PC-3 (cell line): Measurements from ENCODE around the gene MED15. TPM values are rescaled to one million over a fixed set of nuclear protein-coding genes. Genes with fewer than 3 reads are reported as not detected.

Experiments
- ATAC-seq: fragments of 200-7000 bp; cut with Tn5 transposase; 2 replicates; pipeline ENCODE4 v1.9.1; 2020; ENCODE audit warnings: mild to moderate bottlenecking, moderate library complexity
- BruUV-seq: library from RNA; stranded (reverse); fragments of 400-500 nt; replicated peaks from 2 replicates; lab custom pipeline; 2021; lab: Mats Ljungman, UMichigan
- CTCF ChIA-PET: fragments of 300-600 bp; sonication (Branson Sonifier 250); formaldehyde crosslinking; loops from one replicate; lab custom pipeline; 2022; ENCODE audit warnings: antibody characterized with exemption; lab: Charles Lee
- POLR2A ChIA-PET: fragments of 300-600 bp; sonication (Branson Sonifier 250); formaldehyde crosslinking; loops from one replicate; lab custom pipeline; 2022; ENCODE audit warnings: antibody characterized with exemption; ENCODE audit not compliant: unreplicated experiment; lab: Charles Lee
- DNase-seq: peaks from one replicate; pipeline ENCODE4 v3.0.0-alpha.2; 2015
- H2AFZ ChIP-seq: fragments of 300-600 bp; sonication (generic); 2 replicates; pipeline ENCODE4 v1.6.0; 2016; ENCODE audit warnings: antibody characterized with exemption, low read length
- H3F3A ChIP-seq: fragments of 300-600 bp; sonication (generic); one replicate; pipeline ENCODE4 v1.6.0; 2017; ENCODE audit warnings: antibody characterized with exemption, low read length, control low read depth, mild to moderate bottlenecking; ENCODE audit not compliant: unreplicated experiment
- H3K27ac ChIP-seq: fragments of 300-600 bp; sonication (generic); 2 replicates; pipeline ENCODE4 v1.5.1; 2016; ENCODE audit warnings: mild to moderate bottlenecking, low read length
- H3K27me3 ChIP-seq: fragments of 300-600 bp; sonication (generic); 2 replicates; pipeline ENCODE4 v1.6.1; 2016; ENCODE audit warnings: low read length, mixed read lengths
- H3K36me3 ChIP-seq: fragments of 300-600 bp; sonication (generic); 2 replicates; pipeline ENCODE4 v1.6.1; 2016; ENCODE audit warnings: low read depth, mixed run types, low read length, mixed read lengths
- H3K4me1 ChIP-seq: fragments of 300-600 bp; sonication (generic); 2 replicates; pipeline ENCODE4 v1.5.1; 2016; ENCODE audit warnings: low read length; ENCODE audit not compliant: insufficient read depth
- H3K4me2 ChIP-seq: fragments of 300-600 bp; sonication (generic); 2 replicates; pipeline ENCODE4 v1.6.0; 2016; ENCODE audit warnings: low read length
- H3K4me3 ChIP-seq: fragments of 300-600 bp; sonication (generic); 2 replicates; pipeline ENCODE4 v1.5.1; 2016; ENCODE audit warnings: mild to moderate bottlenecking, low read length, mixed read lengths
- H3K79me2 ChIP-seq: fragments of 300-600 bp; sonication (generic); 2 replicates; pipeline ENCODE4 v1.6.1; 2017; ENCODE audit warnings: low read length, mixed read lengths
- H3K9ac ChIP-seq: fragments of 300-600 bp; sonication (generic); 2 replicates; pipeline ENCODE4 v1.6.0; 2016; ENCODE audit warnings: mild to moderate bottlenecking, low read length
- H3K9me2 ChIP-seq: fragments of 300-600 bp; sonication (generic); replicated peaks from 2 replicates; pipeline ENCODE4 v1.6.1; 2016; ENCODE audit warnings: mixed run types, low read length, mixed read lengths
- H3K9me3 ChIP-seq: fragments of 300-600 bp; sonication (generic); 2 replicates; pipeline ENCODE4 v1.6.1; 2016; ENCODE audit warnings: low read length, mixed read lengths
- H4K20me1 ChIP-seq: fragments of 300-600 bp; sonication (generic); 2 replicates; pipeline ENCODE4 v1.6.1; 2016; ENCODE audit warnings: low read length, mixed read lengths
- EZH2 ChIP-seq: fragments of 300-600 bp; sonication (generic); IDR thresholded peaks from one replicate; pipeline ENCODE4 v1.6.1; 2017; ENCODE audit warnings: antibody characterized with exemption, mild to moderate bottlenecking, low read length; ENCODE audit not compliant: unreplicated experiment
- EZH2phosphoT487 ChIP-seq: fragments of 300-600 bp; sonication (generic); IDR thresholded peaks from 2 replicates; pipeline ENCODE4 v1.6.1; 2018; ENCODE audit warnings: mild to moderate bottlenecking, antibody characterized with exemption, low read length, borderline replicate concordance
- intact Hi-C: fragments of 100-400 bp; cut with micrococcal nuclease; formaldehyde crosslinking; loops from 2 replicates; pipeline ENCODE4 v1.9.0; 2023
- total RNA-seq: library from RNA; depleted of rRNA; stranded (reverse); fragments of >200 nt; gene quantifications from 2 replicates; pipeline ENCODE4 v1.2.3, GENCODE V29; 2014
- TF ChIP-seq, protein P1 (sequence below): fragments of 300-600 bp; sonication (generic); conservative IDR thresholded peaks from 2 replicates; pipeline ENCODE4 v1.5.1; 2017; ENCODE audit warnings: antibody characterized with exemption, low read depth, mild to moderate bottlenecking, low read length

Gene MED15
- total RNA-seq, 1 experiment from 2014 or later, result 55.9 TPM

DNA sequence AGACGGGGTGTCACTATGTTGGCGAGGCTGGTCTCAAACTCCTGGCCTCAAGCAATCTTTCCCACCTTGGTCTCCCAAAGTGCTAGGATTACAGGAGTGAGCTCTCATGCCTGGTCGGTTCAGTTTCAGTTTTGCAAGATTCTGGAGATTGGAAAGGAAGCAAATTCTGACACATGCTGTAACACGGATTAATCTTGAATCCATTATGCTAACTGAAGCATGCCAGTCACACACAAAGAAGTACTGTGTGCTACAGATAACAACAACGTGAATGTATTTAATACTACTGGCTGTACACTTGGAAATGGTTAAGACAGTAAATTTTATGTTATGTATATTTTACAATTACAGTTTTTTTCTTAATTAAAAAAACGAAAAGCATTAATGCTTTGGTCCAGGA lies 107.6 kb downstream of the MED15 start:
- Histone ChIP-seq H3K27ac (no peak overlapping the region), H3K79me2 (no peaks in the 10 kb centered on the region), H3K4me3 (no peak overlapping the region), H3K4me2 (no peak overlapping the region), H3K27me3 (no peaks in the 10 kb centered on the region), H3K9me3 (no peaks in the 10 kb centered on the region), H3K36me3 (no peaks in the 10 kb centered on the region), H4K20me1 (no peaks in the 10 kb centered on the region), H3F3A (no peaks in the 10 kb centered on the region), H3K9ac (no peak overlapping the region), H3K4me1 (no peaks in the 10 kb centered on the region), H2AFZ (no peak overlapping the region), H3K9me2 (no peaks in the 10 kb centered on the region)
- CTCF ChIA-PET, result no interaction called here
- intact Hi-C loops, result no loop called here
- no TSS peak for BruUV-seq
- POLR2A ChIA-PET, result no interaction called here
- DNase-seq (no peak), ATAC-seq (no peak)
- TF ChIP-seq, protein P1, sequence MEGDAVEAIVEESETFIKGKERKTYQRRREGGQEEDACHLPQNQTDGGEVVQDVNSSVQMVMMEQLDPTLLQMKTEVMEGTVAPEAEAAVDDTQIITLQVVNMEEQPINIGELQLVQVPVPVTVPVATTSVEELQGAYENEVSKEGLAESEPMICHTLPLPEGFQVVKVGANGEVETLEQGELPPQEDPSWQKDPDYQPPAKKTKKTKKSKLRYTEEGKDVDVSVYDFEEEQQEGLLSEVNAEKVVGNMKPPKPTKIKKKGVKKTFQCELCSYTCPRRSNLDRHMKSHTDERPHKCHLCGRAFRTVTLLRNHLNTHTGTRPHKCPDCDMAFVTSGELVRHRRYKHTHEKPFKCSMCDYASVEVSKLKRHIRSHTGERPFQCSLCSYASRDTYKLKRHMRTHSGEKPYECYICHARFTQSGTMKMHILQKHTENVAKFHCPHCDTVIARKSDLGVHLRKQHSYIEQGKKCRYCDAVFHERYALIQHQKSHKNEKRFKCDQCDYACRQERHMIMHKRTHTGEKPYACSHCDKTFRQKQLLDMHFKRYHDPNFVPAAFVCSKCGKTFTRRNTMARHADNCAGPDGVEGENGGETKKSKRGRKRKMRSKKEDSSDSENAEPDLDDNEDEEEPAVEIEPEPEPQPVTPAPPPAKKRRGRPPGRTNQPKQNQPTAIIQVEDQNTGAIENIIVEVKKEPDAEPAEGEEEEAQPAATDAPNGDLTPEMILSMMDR, result no peak
- TF ChIP-seq EZH2phosphoT487 (no peak), EZH2 (no peak)

DNA sequence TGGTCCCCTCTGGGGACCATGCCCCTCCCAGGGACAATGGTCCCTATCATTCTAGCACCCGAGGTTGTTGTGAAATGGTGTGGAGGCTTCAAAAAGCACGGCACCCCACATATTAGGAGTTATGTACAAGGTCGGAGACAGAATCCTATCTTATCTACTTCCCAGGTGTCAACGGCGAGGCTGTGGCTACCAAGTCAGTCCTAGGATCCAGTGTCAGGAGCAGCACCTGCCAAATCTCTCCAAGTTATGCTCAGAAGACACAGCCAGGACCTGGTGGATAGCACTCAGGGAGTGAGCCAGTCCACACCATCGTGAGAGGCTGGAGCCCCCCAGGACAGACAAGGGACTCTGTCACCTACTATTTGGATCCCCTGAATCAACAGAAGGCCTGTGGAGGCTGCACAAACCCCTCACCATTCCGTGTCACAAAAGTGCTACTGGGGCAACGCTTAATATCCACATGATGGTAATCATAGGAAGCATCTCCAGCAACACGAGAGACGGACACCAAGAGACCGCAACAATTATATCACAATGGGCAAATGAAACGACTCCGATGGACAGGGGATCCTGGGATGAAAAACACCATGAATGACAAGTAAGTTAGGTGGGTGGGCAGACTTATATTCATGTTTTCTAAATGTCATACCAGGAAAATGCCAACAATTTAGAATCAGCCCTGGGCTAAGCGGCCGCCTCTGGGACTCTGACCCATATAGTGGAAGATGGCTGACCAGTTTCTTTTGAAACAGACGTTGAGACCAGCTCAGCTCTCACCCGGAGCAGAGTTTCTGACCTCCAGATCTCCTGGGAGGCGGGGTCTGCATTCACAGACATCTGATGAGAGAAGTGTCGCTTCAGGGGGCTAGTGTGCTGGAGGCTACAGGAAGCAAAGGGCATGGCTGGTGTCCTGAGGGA lies 108.4 kb downstream of the MED15 start:
- H3K9ac ChIP-seq, result no peak overlapping the region
- no peaks in the 10 kb centered on the region for H3K4me1 ChIP-seq
- H3F3A ChIP-seq, result no peaks in the 10 kb centered on the region
- no peak overlapping the region for H3K4me2 ChIP-seq
- intact Hi-C loops, result no loop called here
- H3K27ac ChIP-seq, result no peak overlapping the region
- H2AFZ ChIP-seq, result no peak overlapping the region
- no peaks in the 10 kb centered on the region for H3K9me3 ChIP-seq
- H3K4me3 ChIP-seq, result no peak overlapping the region
- H3K27me3 ChIP-seq, result no peaks in the 10 kb centered on the region
- POLR2A ChIA-PET, result no interaction called here
- ATAC-seq (no peak), DNase-seq (no peak)
- no peaks in the 10 kb centered on the region for H3K36me3 ChIP-seq
- TF ChIP-seq, protein P1, result no peak
- TF ChIP-seq EZH2 (no peak), EZH2phosphoT487 (no peak)
- no TSS peak for BruUV-seq
- no peaks in the 10 kb centered on the region for H4K20me1 ChIP-seq
- H3K79me2 ChIP-seq, result no peaks in the 10 kb centered on the region
- H3K9me2 ChIP-seq, result no peaks in the 10 kb centered on the region
- CTCF ChIA-PET, result no interaction called here

DNA sequence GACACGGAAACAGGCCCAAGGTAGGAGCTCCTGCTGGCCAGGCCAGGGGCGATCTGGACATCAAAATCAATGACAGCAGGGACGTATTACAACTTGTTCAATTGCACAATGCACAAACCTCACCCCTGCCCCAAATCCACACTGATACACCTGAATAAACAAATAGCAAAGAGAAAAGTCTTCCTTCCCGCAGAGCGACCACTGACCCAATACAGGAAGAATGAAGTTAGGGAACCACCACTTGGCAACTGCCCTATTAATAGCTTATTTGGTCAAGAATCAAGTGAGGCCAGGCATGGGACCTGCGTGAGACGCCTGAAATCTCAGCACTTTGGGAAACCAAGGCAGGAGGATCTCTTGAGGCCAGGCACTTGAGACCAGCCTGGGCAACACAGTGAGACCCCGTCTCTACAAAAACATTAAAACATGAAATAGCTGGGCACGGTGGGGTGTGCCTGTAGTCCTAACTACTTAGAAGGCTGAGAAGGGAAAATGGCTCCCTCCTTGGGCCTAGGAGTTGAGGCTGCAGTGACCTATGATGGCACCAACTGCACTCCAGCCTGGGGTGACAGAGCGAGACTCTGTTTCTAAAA lies 109.1 kb downstream of the MED15 start:
- Histone ChIP-seq H2AFZ (no peak overlapping the region), H3K9me3 (no peaks in the 10 kb centered on the region), H3K27ac (no peak overlapping the region), H3K79me2 (no peaks in the 10 kb centered on the region), H3K4me3 (no peak overlapping the region), H3K9ac (no peak overlapping the region), H3K36me3 (no peaks in the 10 kb centered on the region), H3K4me1 (no peaks in the 10 kb centered on the region), H3K4me2 (no peak overlapping the region), H3F3A (no peaks in the 10 kb centered on the region), H4K20me1 (no peaks in the 10 kb centered on the region), H3K9me2 (no peaks in the 10 kb centered on the region), H3K27me3 (no peaks in the 10 kb centered on the region)
- intact Hi-C loops, result no loop called here
- CTCF ChIA-PET, result interaction anchor here (0.6 kb wide), 1 partner anchor 17 kb away, joined by 3 read pairs; no protein-coding TSS in a partner anchor
- DNase-seq (no peak), ATAC-seq (no peak)
- no TSS peak for BruUV-seq
- POLR2A ChIA-PET, result interaction anchor here (0.6 kb wide), 1 partner anchor 86 kb away, joined by 3 read pairs; no protein-coding TSS in a partner anchor
- TF ChIP-seq EZH2phosphoT487 (no peak), EZH2 (no peak)
- TF ChIP-seq, protein P1, result no peak
